Natural killer cell (primary cell): ENCODE measurements around the gene TAF1B. TPM values are rescaled to one million over a fixed set of nuclear protein-coding genes. Genes with fewer than 3 reads are reported as not detected.
"Not testable (repeated sequence)": the region's sequence is repeated elsewhere in the genome, so short reads cannot be mapped to it uniquely, and the experiment has no call there.

Experiments
- ATAC-seq, 3 donors: fragments of 150-1000 bp in 2 of 3; fragments of 200-7000 bp in 1 of 3; cut with Tn5 transposase; 1 replicate in 1 of 3; 2 replicates in 2 of 3; pipeline ENCODE4 v1.10.0; 2021; ENCODE audit warnings: mild to moderate bottlenecking in 2 of 3, moderate library complexity in 2 of 3
- DNase-seq, 2 donors: peaks; one replicate each; pipeline versions ENCODE4 v3.0.0 to v3.0.0-alpha.2; 2013 to 2021; ENCODE audit warnings: mixed read lengths in 1 of 2
- H3K27ac ChIP-seq: one replicate; pipeline ENCODE4 v1.5.1; 2013; ENCODE audit warnings: mild to moderate bottlenecking, low read length
- H3K27me3 ChIP-seq: one replicate; pipeline ENCODE4 v1.6.1; 2013; ENCODE audit warnings: low read length; ENCODE audit not compliant: control insufficient read depth, insufficient read depth
- H3K36me3 ChIP-seq: one replicate; pipeline ENCODE4 v1.6.1; 2013; ENCODE audit warnings: low read length; ENCODE audit not compliant: control insufficient read depth, insufficient read depth
- H3K4me1 ChIP-seq: one replicate; pipeline ENCODE4 v1.6.1; 2013; ENCODE audit warnings: low read length; ENCODE audit not compliant: control insufficient read depth, insufficient read depth
- H3K4me3 ChIP-seq: one replicate; pipeline ENCODE4 v1.5.1; 2013; ENCODE audit warnings: low read length
- H3K9me3 ChIP-seq: one replicate; pipeline ENCODE4 v1.6.1; 2013; ENCODE audit warnings: low read length; ENCODE audit not compliant: control insufficient read depth, insufficient read depth
- H3K27ac Mint-ChIP-seq, 2 donors: one replicate each; pipeline ENCODE4 v1.8.0; 2022; ENCODE audit warnings: mild to moderate bottlenecking in 2 of 2, mixed read lengths in 2 of 2, moderate library complexity in 1 of 2
- H3K27me3 Mint-ChIP-seq, 2 donors: one replicate each; pipeline ENCODE4 v1.8.0; 2022; ENCODE audit warnings: low read depth in 2 of 2, mixed read lengths in 2 of 2
- H3K36me3 Mint-ChIP-seq: one replicate; pipeline ENCODE4 v1.8.0; 2022; ENCODE audit warnings: mixed read lengths
- H3K4me1 Mint-ChIP-seq, 2 donors: one replicate each; pipeline ENCODE4 v1.8.0; 2022; ENCODE audit warnings: mixed read lengths in 2 of 2
- H3K4me3 Mint-ChIP-seq: one replicate; pipeline ENCODE4 v1.8.0; 2022; ENCODE audit warnings: mild to moderate bottlenecking, moderate library complexity, mixed read lengths
- H3K9me3 Mint-ChIP-seq, 2 donors: one replicate each; pipeline ENCODE4 v1.8.0; 2022; ENCODE audit warnings: mixed read lengths in 2 of 2
- CTCF ChIP-seq: fragments of 200-600 bp; IDR thresholded peaks from one replicate; pipeline ENCODE4 v1.8.0; 2022; ENCODE audit warnings: antibody characterized with exemption
- WGBS: methylation state at CpG from one replicate; pipeline ENCODE4 v1.1.7; 2013; ENCODE audit warnings: missing lambda C conversion rate; ENCODE audit not compliant: insufficient coverage; 5-methylcytosine and 5-hydroxymethylcytosine counted together
- intact Hi-C: fragments of 100-400 bp; cut with micrococcal nuclease; formaldehyde crosslinking; loops from one replicate; pipeline ENCODE4 v1.14.2; 2022
- total RNA-seq, 4 donors: library from RNA; stranded (reverse); fragments of 120-200 nt in 1 of 4; gene quantifications; one replicate each; pipeline versions ENCODE4 v1.2.3 to v1.2.4, GENCODE V29; 2013 to 2022

TAF1B gene
- total RNA-seq, 3 donors from 2014 or later (not counting 1 experiment from before 2014, with no cell fraction given): 24.8 to 40.8 (median 26.8) TPM

GRCh38 chr2:9852881-9853280 is 9.6 kb downstream of the TAF1B start:
- Histone ChIP-seq H3K27me3 (no peaks in the 10 kb centered on the region), H3K9me3 (no peaks in the 10 kb centered on the region), H3K4me3 (no peak overlapping the region), H3K36me3 (peaks cover 83% of the 10 kb centered on the region), H3K27ac (no peak overlapping the region), H3K4me1 (no peaks in the 10 kb centered on the region)
- 98% methylated on average over 2 of the region's 2 CpGs for WGBS
- no peaks in the 10 kb centered on the region for H3K4me1 Mint-ChIP-seq
- H3K27me3 Mint-ChIP-seq: no peaks in the 10 kb centered on the region
- no peaks in the 10 kb centered on the region for H3K9me3 Mint-ChIP-seq
- H3K36me3 Mint-ChIP-seq: peaks cover 36% of the 10 kb centered on the region
- TF ChIP-seq CTCF: no peak
- no peak for DNase-seq
- no peak overlapping the region for H3K4me3 Mint-ChIP-seq
- no peak overlapping the region for H3K27ac Mint-ChIP-seq
- no peak for ATAC-seq
- intact Hi-C loops: no loop called here

GRCh38 chr2:9857814-9858729 is 14.8 kb downstream of the TAF1B start:
- DNase-seq (no peak), ATAC-seq (no peak)
- Mint-ChIP-seq H3K27ac (no peak overlapping the region), H3K27me3 (no peaks in the 10 kb centered on the region), H3K4me3 (no peak overlapping the region), H3K36me3 (peaks cover 36% of the 10 kb centered on the region), H3K9me3 (peaks cover 4% of the 10 kb centered on the region in 2 donors), H3K4me1 (no peaks in the 10 kb centered on the region)
- Histone ChIP-seq H3K9me3 (peaks cover 6% of the 10 kb centered on the region), H3K4me1 (no peaks in the 10 kb centered on the region), H3K27ac (no peak overlapping the region), H3K36me3 (peaks cover 48% of the 10 kb centered on the region), H3K27me3 (no peaks in the 10 kb centered on the region), H3K4me3 (no peak overlapping the region)
- no peak for TF ChIP-seq CTCF
- WGBS: 100% methylated on average over 7 of the region's 7 CpGs
- intact Hi-C loops: no loop called here

- Mint-ChIP-seq H3K27ac (no peak overlapping the region), H3K4me1 (no peaks in the 10 kb centered on the region), H3K36me3 (peaks cover 36% of the 10 kb centered on the region), H3K4me3 (no peak overlapping the region), H3K9me3 (peaks cover 4% of the 10 kb centered on the region in 2 donors), H3K27me3 (no peaks in the 10 kb centered on the region)
- DNase-seq: no peak
- Histone ChIP-seq H3K27me3 (no peaks in the 10 kb centered on the region), H3K36me3 (peaks cover 42% of the 10 kb centered on the region), H3K4me3 (no peak overlapping the region), H3K27ac (no peak overlapping the region), H3K9me3 (peaks cover 6% of the 10 kb centered on the region), H3K4me1 (no peaks in the 10 kb centered on the region)
- intact Hi-C loops: no loop called here
- WGBS: 98% methylated on average over 5 of the region's 5 CpGs
- TF ChIP-seq CTCF: no peak
- ATAC-seq: no peak
These were observed 15.4 kb downstream of the TAF1B start for GRCh38 chr2:9858730-9859068.

- H3K9me3 ChIP-seq, H3K9me3 Mint-ChIP-seq, H3K4me1 ChIP-seq, intact Hi-C loops, H3K27me3 ChIP-seq, DNase-seq, H3K4me3 Mint-ChIP-seq, H3K27me3 Mint-ChIP-seq, H3K27ac Mint-ChIP-seq, H3K27ac ChIP-seq, ATAC-seq, H3K4me1 Mint-ChIP-seq, H3K4me3 ChIP-seq: not testable (repeated sequence)
- peaks cover 21% of the 10 kb centered on the region for H3K36me3 ChIP-seq
- 98% methylated on average over 21 of the region's 21 CpGs for WGBS
- H3K36me3 Mint-ChIP-seq: peaks cover 31% of the 10 kb centered on the region
These were observed 17.8 kb downstream of the TAF1B start for GRCh38 chr2:9860922-9861580.
